Muscle of leg (tissue), 11 donors: ENCODE results near the gene ZNG1A. TPM values are rescaled to one million over a fixed set of nuclear protein-coding genes. Genes with fewer than 3 reads are reported as not detected.
"Not testable (repeated sequence)": the region's sequence is repeated elsewhere in the genome, so short reads cannot be mapped to it uniquely, and the experiment has no call there.

ENCODE experiments used
- DNase-seq: peaks from one replicate; pipeline ENCODE4 v3.0.0; 2013
- H3K27ac ChIP-seq: one replicate; pipeline ENCODE4 v1.5.1; 2013; ENCODE audit warnings: mild to moderate bottlenecking, low read length, control low read depth
- H3K27me3 ChIP-seq: one replicate; pipeline ENCODE4 v1.6.1; 2013; ENCODE audit warnings: low read length; ENCODE audit not compliant: control insufficient read depth, insufficient read depth
- H3K36me3 ChIP-seq: one replicate; pipeline ENCODE4 v1.6.1; 2013; ENCODE audit warnings: low read length; ENCODE audit not compliant: control insufficient read depth, insufficient read depth
- H3K4me1 ChIP-seq: one replicate; pipeline ENCODE4 v1.6.1; 2013; ENCODE audit warnings: low read length; ENCODE audit not compliant: control insufficient read depth, insufficient read depth
- H3K4me3 ChIP-seq: one replicate; pipeline ENCODE4 v1.5.1; 2013; ENCODE audit warnings: low read length, control low read depth
- H3K9me3 ChIP-seq: replicated peaks from 2 replicates; pipeline ENCODE4 v1.6.1; 2013; ENCODE audit warnings: low read depth, low read length; ENCODE audit not compliant: control insufficient read depth
- WGBS: methylation state at CpG from one replicate; pipeline ENCODE4 v1.1.5; 2013; ENCODE audit warnings: missing lambda C conversion rate; ENCODE audit not compliant: insufficient coverage; 5-methylcytosine and 5-hydroxymethylcytosine counted together
- polyA plus RNA-seq, 8 donors: library from polyadenylated mRNA; unstranded; fragments of 120-200 nt; gene quantifications; one replicate each; pipeline versions ENCODE4 v1.2.1 to v1.2.3, GENCODE V29; 2013; ENCODE audit warnings: inconsistent platforms in 1 of 8, low replicate concordance in 1 of 8; ENCODE audit not compliant: insufficient read length in 8 of 8, insufficient read depth in 1 of 8
- total RNA-seq: library from RNA; stranded (reverse); fragments of 120-200 nt; gene quantifications from one replicate; pipeline ENCODE4 v1.2.4, GENCODE V29; 2013

Gene ZNG1A
- total and polyA plus RNA-seq, 9 donors, result 32.2 to 69.2 (median 42.5) TPM

DNA sequence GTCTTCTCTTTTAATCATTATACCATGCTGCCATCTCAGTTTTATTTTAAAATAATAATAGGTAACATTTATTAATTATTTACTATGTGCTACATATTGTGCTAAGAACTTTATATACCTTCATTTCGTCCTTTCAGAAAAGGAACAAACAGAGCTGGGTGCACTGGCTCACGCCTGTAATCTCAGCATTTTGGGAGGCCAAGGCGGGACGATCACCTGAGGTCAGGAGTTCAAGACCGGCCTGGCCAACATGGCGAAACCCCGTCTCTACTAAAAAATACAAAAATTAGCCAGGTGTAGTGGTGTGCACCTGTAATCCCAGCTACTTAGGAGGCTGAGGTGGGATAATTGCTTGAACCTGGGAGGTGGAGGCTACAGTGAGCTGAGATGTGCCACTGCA is 40.2 kb upstream of the ZNG1A start:
- 93% methylated on average over 3 of the region's 7 CpGs for WGBS
- DNase-seq, H3K36me3 ChIP-seq: not testable (repeated sequence)

DNA sequence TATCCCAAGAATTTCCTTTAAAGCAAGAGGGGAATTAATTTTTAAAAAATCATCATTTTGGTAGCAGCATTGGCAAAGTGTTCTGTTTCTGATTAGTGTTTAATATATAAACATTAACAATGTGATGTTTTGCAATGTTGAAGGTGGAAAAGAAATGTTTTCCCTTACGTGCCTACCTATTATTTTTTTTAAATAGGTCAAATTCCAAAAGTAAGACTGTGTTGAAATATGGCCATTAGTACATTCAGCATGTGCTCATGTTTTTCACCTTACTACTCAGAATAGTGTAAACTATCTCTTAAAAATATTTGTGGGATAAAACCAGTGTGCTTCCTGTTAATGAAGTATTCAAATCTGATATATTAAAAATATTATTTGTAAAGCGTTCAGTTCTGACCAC is 39.1 kb upstream of the ZNG1A start:
- no peaks in the 10 kb centered on the region for H3K9me3 ChIP-seq
- no CpG with 5 or more reads among the region's 2 CpGs for WGBS
- no peak overlapping the region for H3K4me3 ChIP-seq
- H3K27me3 ChIP-seq, result peaks cover 16% of the 10 kb centered on the region
- H3K4me1 ChIP-seq, result peaks cover 4% of the 10 kb centered on the region
- DNase-seq, result no peak
- no peak overlapping the region for H3K27ac ChIP-seq
- H3K36me3 ChIP-seq, result no peaks in the 10 kb centered on the region

More for the DNA sequence above, 40.2 kb upstream of the ZNG1A start:
- not testable (repeated sequence) for H3K9me3 ChIP-seq, H3K4me1 ChIP-seq, H3K27ac ChIP-seq, H3K4me3 ChIP-seq
- peaks cover 13% of the 10 kb centered on the region for H3K27me3 ChIP-seq

GRCh38 chr9:216866-217265 is 38.0 kb upstream of the ZNG1A start:
- no peak overlapping the region for H3K4me3 ChIP-seq
- no peaks in the 10 kb centered on the region for H3K9me3 ChIP-seq
- no peaks in the 10 kb centered on the region for H3K36me3 ChIP-seq
- peaks cover 4% of the 10 kb centered on the region for H3K4me1 ChIP-seq
- peaks cover 16% of the 10 kb centered on the region for H3K27me3 ChIP-seq
- no peak for DNase-seq
- WGBS, result no CpG with 5 or more reads among the region's 1 CpG
- no peak overlapping the region for H3K27ac ChIP-seq

GRCh38 chr9:215631-216155 is 36.8 kb upstream of the ZNG1A start:
- Histone ChIP-seq H3K4me3 (peak overlapping the region; percentile 55), H3K4me1 (peaks cover 4% of the 10 kb centered on the region), H3K27ac (peak overlapping the region; percentile 59), H3K27me3 (peaks cover 16% of the 10 kb centered on the region), H3K9me3 (no peaks in the 10 kb centered on the region), H3K36me3 (no peaks in the 10 kb centered on the region)
- 60% methylated on average over 2 of the region's 6 CpGs for WGBS
- DNase-seq, result no peak

- DNase-seq, result peak; percentile 67
- H3K4me1 ChIP-seq, result peaks cover 4% of the 10 kb centered on the region
- H3K27ac ChIP-seq, result peak within 1 kb of the TSS; percentile 59
- H3K4me3 ChIP-seq, result peak within 1 kb of the TSS; percentile 55
- H3K36me3 ChIP-seq, result no peaks in the 10 kb centered on the region
- no peaks in the 10 kb centered on the region for H3K9me3 ChIP-seq
- under 1% methylated on average over 100 of the region's 103 CpGs for WGBS
- peaks cover 16% of the 10 kb centered on the region for H3K27me3 ChIP-seq
Measured at GRCh38 chr9:214648-215493, 36.0 kb upstream of the ZNG1A start, which contains the start of gene DOCK8. TSS of gene DOCK8 (plus strand) at chr9:214865. CDS start at chr9:214977, 112 bp downstream.

GRCh38 chr9:214351-214647 is 35.4 kb upstream of the ZNG1A start:
- no peak overlapping the region for H3K27ac ChIP-seq
- H3K9me3 ChIP-seq, result no peaks in the 10 kb centered on the region

GRCh38 chr9:213901-214300 is 35.0 kb upstream of the ZNG1A start:
- WGBS, result 91% methylated on average over 14 of the region's 24 CpGs
- H3K36me3 ChIP-seq, H3K27ac ChIP-seq, H3K4me3 ChIP-seq, H3K9me3 ChIP-seq, DNase-seq, H3K4me1 ChIP-seq: not testable (repeated sequence)
- peaks cover 18% of the 10 kb centered on the region for H3K27me3 ChIP-seq

More at GRCh38 chr9:214351-214647, 35.4 kb upstream of the ZNG1A start:
- DNase-seq, result no peak
- H3K27me3 ChIP-seq, result peaks cover 17% of the 10 kb centered on the region
- peaks cover 4% of the 10 kb centered on the region for H3K4me1 ChIP-seq
- peak overlapping the region; percentile 29 for H3K4me3 ChIP-seq
- H3K36me3 ChIP-seq, result no peaks in the 10 kb centered on the region
- 4% methylated on average over 14 of the region's 14 CpGs for WGBS

DNA sequence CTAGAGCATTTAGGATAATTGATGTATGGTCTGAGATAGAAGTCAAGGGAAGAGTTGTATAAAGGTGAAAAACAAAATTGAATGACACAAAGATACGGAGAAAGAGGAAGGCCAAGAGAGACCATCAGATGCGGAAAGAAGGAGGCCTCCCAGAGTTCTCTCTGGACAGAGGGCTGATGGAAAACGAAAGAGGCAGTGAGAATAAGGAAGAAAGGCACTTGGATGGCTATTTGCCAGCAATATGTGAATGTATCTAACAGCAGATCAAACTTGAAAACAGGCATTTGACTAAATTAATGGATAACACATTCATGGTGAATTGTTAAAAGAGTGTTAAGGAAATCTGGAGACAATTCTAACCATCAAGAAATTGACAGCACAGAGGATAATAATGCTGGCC is 33.4 kb upstream of the ZNG1A start:
- no peak overlapping the region for H3K27ac ChIP-seq
- H3K4me3 ChIP-seq, result no peak overlapping the region
- H3K36me3 ChIP-seq, result no peaks in the 10 kb centered on the region
- H3K4me1 ChIP-seq, result peaks cover 4% of the 10 kb centered on the region
- H3K27me3 ChIP-seq, result peaks cover 18% of the 10 kb centered on the region
- peak; percentile 66 for DNase-seq
- no peaks in the 10 kb centered on the region for H3K9me3 ChIP-seq
- WGBS, result 92% methylated on average over 2 of the region's 3 CpGs

GRCh38 chr9:211557-211956 is 32.7 kb upstream of the ZNG1A start:
- Histone ChIP-seq H3K4me3 (no peak overlapping the region), H3K27ac (no peak overlapping the region), H3K36me3 (no peaks in the 10 kb centered on the region), H3K4me1 (peaks cover 4% of the 10 kb centered on the region), H3K9me3 (no peaks in the 10 kb centered on the region), H3K27me3 (peaks cover 18% of the 10 kb centered on the region)
- peak; percentile 17 for DNase-seq
- WGBS, result 50% methylated on average over 1 of the region's 5 CpGs

DNA sequence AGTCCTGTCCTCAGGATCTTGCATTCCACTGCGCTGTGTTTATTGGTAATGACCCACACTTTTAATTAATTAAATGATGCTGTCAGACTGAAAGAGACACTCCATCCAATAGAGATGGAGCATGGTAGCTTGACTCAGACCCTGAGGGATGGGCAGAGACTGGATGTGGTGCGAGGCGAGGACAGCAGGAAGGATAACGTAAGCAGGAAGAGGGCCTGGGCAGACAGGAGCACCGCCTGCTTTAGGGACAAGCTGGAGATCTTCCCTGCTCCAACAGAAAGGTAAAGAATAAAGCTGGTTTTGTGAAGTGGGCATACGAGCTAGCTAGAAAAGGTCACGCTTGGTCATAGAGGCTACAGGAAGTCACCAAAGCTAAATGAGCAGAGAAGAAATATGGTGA is 32.2 kb upstream of the ZNG1A start:
- H3K9me3 ChIP-seq, result no peaks in the 10 kb centered on the region
- no peak for DNase-seq
- no peaks in the 10 kb centered on the region for H3K36me3 ChIP-seq
- H3K27me3 ChIP-seq, result peaks cover 16% of the 10 kb centered on the region
- 79% methylated on average over 6 of the region's 7 CpGs for WGBS
- no peak overlapping the region for H3K27ac ChIP-seq
- H3K4me1 ChIP-seq, result peaks cover 4% of the 10 kb centered on the region
- no peak overlapping the region for H3K4me3 ChIP-seq
